Spinal cord (tissue), 10 donors: ENCODE measurements around the gene PER3. TPM values are rescaled to one million over a fixed set of nuclear protein-coding genes. Genes with fewer than 3 reads are reported as not detected.

ENCODE experiments used
- DNase-seq, 6 donors: peaks; one replicate each; pipeline versions ENCODE4 v3.0.0 to v3.0.0-alpha.2; 2013 to 2015; ENCODE audit warnings: low spot score in 6 of 6, low read depth in 4 of 6
- H3K27ac ChIP-seq: one replicate; pipeline ENCODE4 v1.5.1; 2013; ENCODE audit warnings: low read depth, low read length, control low read depth
- H3K27me3 ChIP-seq: one replicate; pipeline ENCODE4 v1.6.1; 2013; ENCODE audit warnings: low read length; ENCODE audit not compliant: control insufficient read depth, insufficient read depth
- H3K36me3 ChIP-seq: one replicate; pipeline ENCODE4 v1.6.1; 2013; ENCODE audit warnings: low read length; ENCODE audit not compliant: control insufficient read depth, insufficient read depth
- H3K4me1 ChIP-seq: one replicate; pipeline ENCODE4 v1.6.1; 2013; ENCODE audit warnings: low read length; ENCODE audit not compliant: control insufficient read depth, insufficient read depth
- H3K4me3 ChIP-seq: one replicate; pipeline ENCODE4 v1.5.1; 2013; ENCODE audit warnings: low read depth, low read length, control low read depth
- H3K9me3 ChIP-seq: one replicate; pipeline ENCODE4 v1.6.1; 2013; ENCODE audit warnings: low read length; ENCODE audit not compliant: control insufficient read depth, insufficient read depth
- WGBS: methylation state at CpG from one replicate; pipeline ENCODE4 v1.1.5; 2013; ENCODE audit warnings: missing lambda C conversion rate; ENCODE audit not compliant: insufficient coverage; 5-methylcytosine and 5-hydroxymethylcytosine counted together
- polyA plus RNA-seq, 2 donors: library from polyadenylated mRNA; unstranded; fragments of 120-200 nt; gene quantifications; one replicate each; pipeline ENCODE4 v1.2.1, GENCODE V29; 2013; ENCODE audit not compliant: insufficient read length in 2 of 2
- total RNA-seq, 2 donors: library from RNA; depleted of rRNA in 1 of 2; stranded (reverse); fragments of 120-200 nt in 1 of 2; fragments of >200 nt in 1 of 2; gene quantifications; one replicate each; pipeline versions ENCODE4 v1.2.3 to v1.2.4, GENCODE V29; 2013 to 2014
- donor health status: healthy.

The PER3 gene
- total and polyA plus RNA-seq, 4 donors: 13.7 to 19.3 (median 17.8) TPM

DNA sequence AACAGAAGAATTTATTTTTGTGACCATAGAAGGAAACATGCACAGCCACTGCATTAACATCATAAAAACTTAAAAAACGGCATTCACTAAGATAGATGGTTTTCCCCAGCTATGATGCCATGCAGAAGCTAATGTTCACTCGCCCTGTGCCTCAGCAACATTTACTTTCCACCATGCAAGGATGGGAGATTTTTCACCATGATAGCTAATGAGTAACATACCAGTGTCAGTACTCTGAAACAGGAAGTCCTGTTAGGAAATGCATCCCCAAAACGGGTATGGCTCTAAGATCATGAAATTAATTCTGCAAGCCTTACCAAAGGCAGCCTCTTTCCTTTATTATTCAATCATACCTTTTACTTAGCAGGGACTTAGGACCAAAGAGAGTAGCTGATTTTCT lies 30.4 kb upstream of the PER3 start:
- 87% methylated on average over 3 of the region's 3 CpGs for WGBS
- Histone ChIP-seq H3K27ac (no peak overlapping the region), H3K9me3 (no peaks in the 10 kb centered on the region), H3K4me1 (no peaks in the 10 kb centered on the region), H3K4me3 (no peak overlapping the region), H3K36me3 (peaks cover 16% of the 10 kb centered on the region), H3K27me3 (no peaks in the 10 kb centered on the region)
- no peak for DNase-seq

DNA sequence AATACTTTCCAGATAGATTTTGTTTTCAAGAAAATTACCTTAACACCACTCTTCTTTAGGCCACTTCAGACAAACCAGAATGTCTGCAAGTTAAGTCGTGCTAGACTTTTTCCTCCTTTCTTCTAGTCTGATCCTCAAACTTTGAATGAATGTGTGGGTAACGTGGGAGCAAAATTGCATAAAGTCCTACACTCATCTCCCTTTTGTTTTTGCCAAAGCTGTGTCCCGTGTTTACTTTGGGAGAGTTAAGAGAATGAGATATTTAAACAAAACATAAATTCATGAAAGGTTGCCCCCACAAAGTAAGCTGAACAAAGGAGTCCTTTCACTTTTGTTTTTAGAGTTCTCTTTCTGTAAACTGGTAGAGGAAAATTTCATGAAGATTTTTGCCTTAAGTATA lies 29.9 kb upstream of the PER3 start:
- Histone ChIP-seq H3K27me3 (no peaks in the 10 kb centered on the region), H3K36me3 (peaks cover 16% of the 10 kb centered on the region), H3K4me3 (no peak overlapping the region), H3K4me1 (no peaks in the 10 kb centered on the region), H3K9me3 (no peaks in the 10 kb centered on the region), H3K27ac (no peak overlapping the region)
- DNase-seq: no peak
- WGBS: no CpG with 5 or more reads among the region's 3 CpGs

DNA sequence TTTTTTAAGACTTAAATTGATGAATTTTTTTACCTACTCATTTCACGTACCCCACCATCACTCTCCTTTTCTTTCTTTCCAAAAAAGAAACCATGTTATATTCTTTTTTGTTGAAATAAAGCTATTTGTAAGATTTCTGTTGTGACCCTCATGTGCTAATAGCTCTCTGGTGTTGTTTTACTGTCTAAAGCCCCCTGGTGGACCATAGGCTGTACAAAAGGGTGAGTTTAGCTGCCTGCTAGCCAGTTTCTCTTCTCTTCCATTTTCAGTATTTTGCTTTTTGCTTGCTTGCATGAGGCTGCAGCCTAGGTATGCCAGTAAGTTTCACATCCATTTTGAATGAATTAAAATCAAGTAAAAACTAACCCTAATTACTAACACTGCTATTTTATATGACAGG lies 28.6 kb upstream of the PER3 start:
- Histone ChIP-seq H3K27ac (no peak overlapping the region), H3K4me3 (no peak overlapping the region), H3K9me3 (no peaks in the 10 kb centered on the region), H3K4me1 (no peaks in the 10 kb centered on the region), H3K36me3 (peaks cover 7% of the 10 kb centered on the region), H3K27me3 (no peaks in the 10 kb centered on the region)
- peak in 1 of 6 donors; percentile 56 for DNase-seq
- no CpG with 5 or more reads among the region's 1 CpG for WGBS

DNA sequence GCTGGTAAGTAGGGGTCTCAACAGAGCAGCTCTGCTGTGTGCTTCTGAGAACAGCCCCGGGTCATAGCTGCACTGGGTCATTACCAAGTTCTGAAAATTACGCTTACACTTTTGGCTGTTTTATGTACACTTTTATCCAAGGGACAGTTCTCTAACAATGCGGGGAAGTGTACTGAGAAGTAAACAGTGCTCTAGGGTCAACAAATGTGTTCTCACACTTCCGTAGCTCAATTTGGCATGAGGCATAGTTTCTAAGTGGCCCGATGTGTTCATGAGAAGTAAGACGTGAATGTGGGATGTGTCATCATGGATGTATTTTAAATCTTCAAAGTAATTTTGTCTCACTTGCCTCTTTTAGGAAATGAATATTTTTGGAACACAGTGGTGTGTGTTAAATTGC lies 23.8 kb upstream of the PER3 start:
- H3K27me3 ChIP-seq: no peaks in the 10 kb centered on the region
- no peaks in the 10 kb centered on the region for H3K4me1 ChIP-seq
- peak in 1 of 6 donors; percentile 10 for DNase-seq
- peaks cover 2% of the 10 kb centered on the region for H3K36me3 ChIP-seq
- no peak overlapping the region for H3K27ac ChIP-seq
- no peaks in the 10 kb centered on the region for H3K9me3 ChIP-seq
- no peak overlapping the region for H3K4me3 ChIP-seq
- WGBS: 86% methylated on average over 4 of the region's 6 CpGs

DNA sequence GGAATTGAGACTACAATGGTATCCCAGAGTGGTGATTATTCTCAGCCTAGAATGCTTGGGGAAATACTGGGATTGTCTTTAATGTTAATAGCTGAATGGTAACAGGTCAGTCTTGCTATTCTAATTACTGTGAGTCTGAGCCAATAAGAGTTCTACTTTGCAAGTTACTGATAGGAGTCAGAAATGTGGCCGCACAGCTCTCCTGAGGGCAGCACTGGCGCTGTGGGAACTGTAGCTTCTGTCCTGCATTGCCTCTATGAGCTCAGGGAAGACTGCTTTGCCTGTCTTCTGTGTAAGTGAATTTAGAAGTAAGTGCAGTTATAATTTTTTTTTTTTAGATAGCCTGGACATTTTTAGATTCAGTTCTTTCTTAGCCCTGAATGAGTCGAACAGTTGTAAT lies 23.0 kb upstream of the PER3 start:
- peaks cover 2% of the 10 kb centered on the region for H3K36me3 ChIP-seq
- DNase-seq: no peak
- WGBS: 78% methylated on average over 2 of the region's 3 CpGs
- H3K4me1 ChIP-seq: no peaks in the 10 kb centered on the region
- H3K27me3 ChIP-seq: no peaks in the 10 kb centered on the region
- H3K9me3 ChIP-seq: no peaks in the 10 kb centered on the region
- H3K27ac ChIP-seq: no peak overlapping the region
- H3K4me3 ChIP-seq: no peak overlapping the region

DNA sequence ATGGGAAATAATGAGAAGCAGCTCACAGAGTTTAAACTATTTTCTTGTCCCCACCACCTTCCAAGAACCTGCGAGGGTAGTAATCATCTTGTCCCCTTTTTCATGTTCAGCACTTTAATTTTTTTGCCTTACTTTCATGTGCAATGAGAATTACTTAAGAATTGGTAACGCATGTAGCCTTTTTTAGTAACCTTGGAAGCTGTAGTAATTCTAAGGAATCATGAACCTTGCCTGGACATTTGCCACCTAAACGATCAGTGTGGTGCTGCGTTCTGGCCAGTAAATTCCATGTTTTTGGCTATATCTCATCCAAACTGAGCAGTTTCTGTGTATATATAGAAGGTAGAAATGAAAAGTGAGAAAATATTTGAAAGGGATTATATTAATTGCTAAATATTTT lies 16.9 kb upstream of the PER3 start:
- no peak overlapping the region for H3K27ac ChIP-seq
- no peak overlapping the region for H3K4me3 ChIP-seq
- H3K9me3 ChIP-seq: no peaks in the 10 kb centered on the region
- H3K4me1 ChIP-seq: peaks cover 5% of the 10 kb centered on the region
- H3K27me3 ChIP-seq: no peaks in the 10 kb centered on the region
- WGBS: no CpG with 5 or more reads among the region's 4 CpGs
- H3K36me3 ChIP-seq: no peaks in the 10 kb centered on the region
- no peak for DNase-seq

DNA sequence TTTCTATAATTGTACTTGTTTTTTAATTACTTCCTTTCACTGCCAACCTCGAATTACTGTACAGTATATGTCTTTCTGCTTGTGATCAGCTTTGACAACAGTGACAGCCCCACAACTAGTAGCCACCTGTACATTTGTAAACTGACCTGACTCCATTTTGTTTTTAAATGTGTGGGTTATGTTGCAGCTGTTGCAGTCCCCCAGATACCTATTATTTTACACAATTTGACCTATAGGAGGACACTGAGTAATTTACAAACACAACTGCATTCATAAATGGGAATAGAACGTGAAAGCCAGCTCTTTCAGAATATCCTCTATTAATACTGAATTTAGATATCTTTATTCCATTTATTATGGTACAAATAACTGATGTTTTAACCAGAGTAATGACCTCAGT lies 15.5 kb upstream of the PER3 start:
- H3K9me3 ChIP-seq: no peaks in the 10 kb centered on the region
- H3K27me3 ChIP-seq: no peaks in the 10 kb centered on the region
- H3K27ac ChIP-seq: no peak overlapping the region
- no peak for DNase-seq
- peaks cover 10% of the 10 kb centered on the region for H3K4me1 ChIP-seq
- peaks cover 4% of the 10 kb centered on the region for H3K36me3 ChIP-seq
- WGBS: no CpG with 5 or more reads among the region's 2 CpGs
- H3K4me3 ChIP-seq: no peak overlapping the region

DNA sequence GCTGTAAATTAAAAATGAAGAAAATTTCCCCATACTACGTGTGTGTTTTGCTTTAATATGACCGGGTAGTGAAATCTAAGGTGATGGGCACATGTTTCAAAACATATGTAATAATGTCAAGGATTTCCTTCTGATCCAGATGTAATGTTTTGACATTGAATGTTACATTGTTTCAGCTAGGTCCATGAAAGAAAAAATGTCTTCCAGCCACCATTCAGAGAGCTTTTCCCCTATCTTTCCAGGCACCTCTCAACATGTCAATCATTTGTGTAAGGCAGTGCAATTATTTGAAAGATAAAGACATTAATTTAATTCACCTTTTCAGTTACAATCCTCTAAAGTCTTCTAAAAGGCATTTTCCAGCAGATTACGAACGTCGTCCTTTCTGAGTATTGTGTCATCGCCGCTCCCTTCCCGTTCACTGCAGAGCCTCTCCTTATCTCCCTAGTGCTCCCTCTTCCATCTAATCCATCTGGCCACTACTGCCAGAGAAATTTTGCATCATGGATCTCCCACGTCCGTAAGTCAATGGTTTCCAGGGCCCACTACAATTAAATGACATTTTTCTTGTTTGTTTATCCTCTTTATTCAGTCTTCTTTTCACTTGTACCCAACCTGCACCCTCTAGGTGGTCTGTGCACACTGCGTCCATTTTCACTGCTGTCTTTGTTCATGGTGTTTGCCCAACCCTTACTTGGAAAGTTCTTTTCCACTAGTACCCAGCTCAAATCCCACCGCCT lies 14.2 kb upstream of the PER3 start:
- no peaks in the 10 kb centered on the region for H3K9me3 ChIP-seq
- no peak overlapping the region for H3K4me3 ChIP-seq
- H3K36me3 ChIP-seq: peaks cover 4% of the 10 kb centered on the region
- 83% methylated on average over 9 of the region's 12 CpGs for WGBS
- no peak overlapping the region for H3K27ac ChIP-seq
- no peak for DNase-seq
- H3K27me3 ChIP-seq: no peaks in the 10 kb centered on the region
- H3K4me1 ChIP-seq: peaks cover 10% of the 10 kb centered on the region

DNA sequence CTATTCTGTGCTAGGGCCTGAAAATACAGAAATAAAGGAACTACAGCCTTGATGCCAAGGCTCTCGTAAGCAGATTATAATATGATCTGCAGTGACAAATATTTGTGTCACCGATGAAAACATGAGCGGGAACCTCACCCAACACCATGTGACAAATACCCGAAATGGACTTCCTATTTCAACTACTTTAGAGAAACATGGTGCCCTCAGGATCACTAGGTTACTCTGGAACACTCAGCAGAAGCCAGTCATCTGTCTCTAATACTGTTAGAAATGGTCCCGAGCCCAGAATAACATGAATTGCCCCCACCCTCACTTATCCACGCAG lies 13.5 kb upstream of the PER3 start:
- Histone ChIP-seq H3K27ac (peak overlapping the region; percentile 50), H3K4me3 (peak overlapping the region; percentile 86), H3K4me1 (peaks cover 10% of the 10 kb centered on the region), H3K27me3 (no peaks in the 10 kb centered on the region), H3K9me3 (no peaks in the 10 kb centered on the region), H3K36me3 (peaks cover 4% of the 10 kb centered on the region)
- DNase-seq: no peak
- WGBS: 0% methylated on average over 3 of the region's 6 CpGs

DNA sequence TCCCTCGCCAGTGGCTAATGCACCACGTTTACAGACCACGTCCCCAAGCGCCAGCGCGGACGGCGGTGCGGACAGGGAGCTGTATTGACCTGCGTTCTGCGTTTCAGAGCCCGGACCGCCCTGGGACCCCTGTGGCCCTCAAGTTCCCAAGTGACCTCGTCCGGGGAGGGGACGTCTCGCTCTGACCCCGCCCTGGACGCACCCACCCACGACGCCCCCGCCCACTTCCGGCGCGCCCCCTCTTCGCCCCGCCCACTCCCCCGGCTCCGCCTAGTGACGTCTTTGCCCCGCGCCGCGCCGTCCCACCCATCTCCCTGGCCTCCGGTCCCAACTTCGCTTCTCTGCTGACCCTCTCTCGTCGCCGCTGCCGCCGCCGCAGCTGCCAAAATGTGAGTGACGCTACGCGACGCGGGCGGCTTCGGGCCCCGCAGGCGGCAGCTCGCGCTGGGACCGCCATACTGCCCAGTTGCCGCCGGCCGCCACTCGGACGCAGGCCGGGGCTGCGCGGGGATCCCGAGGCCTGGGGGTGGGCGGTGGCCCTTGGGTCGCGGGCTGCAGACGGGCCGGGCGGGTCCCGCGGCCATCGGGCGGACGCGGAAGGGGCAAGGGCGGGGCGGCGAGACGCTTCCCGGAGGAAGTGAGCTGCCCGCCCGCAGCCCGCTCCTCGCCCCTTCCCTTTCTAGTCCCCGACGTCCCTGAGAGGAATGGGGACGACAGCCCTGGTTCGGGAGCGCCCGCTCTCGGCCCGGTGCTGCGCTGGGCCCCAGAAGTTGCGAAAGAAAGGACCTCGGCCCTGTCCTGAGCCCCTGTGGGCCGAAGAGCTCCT lies 12.9 kb upstream of the PER3 start, which contains the start of gene VAMP3:
VAMP3 (plus strand) TSS at position 300 of the 826 bp plus-strand sequence; CDS start at position 388, 88 bp downstream.
- Histone ChIP-seq H3K36me3 (peaks cover 4% of the 10 kb centered on the region), H3K4me3 (peak within 1 kb of the TSS; percentile 86), H3K27me3 (no peaks in the 10 kb centered on the region), H3K4me1 (peaks cover 10% of the 10 kb centered on the region), H3K9me3 (no peaks in the 10 kb centered on the region), H3K27ac (peak within 1 kb of the TSS; percentile 69)
- DNase-seq: peak in 3 of 6 donors; percentile 76 to 93 (median 93)
- WGBS: under 1% methylated on average over 95 of the region's 97 CpGs
